ENCODE data around the gene TMEM116. TPM values are rescaled to one million over a fixed set of nuclear protein-coding genes. Genes with fewer than 3 reads are reported as not detected.

Gene TMEM116
- total RNA-seq, 1 experiment from 2014 or later, result 10.2 TPM

DNA sequence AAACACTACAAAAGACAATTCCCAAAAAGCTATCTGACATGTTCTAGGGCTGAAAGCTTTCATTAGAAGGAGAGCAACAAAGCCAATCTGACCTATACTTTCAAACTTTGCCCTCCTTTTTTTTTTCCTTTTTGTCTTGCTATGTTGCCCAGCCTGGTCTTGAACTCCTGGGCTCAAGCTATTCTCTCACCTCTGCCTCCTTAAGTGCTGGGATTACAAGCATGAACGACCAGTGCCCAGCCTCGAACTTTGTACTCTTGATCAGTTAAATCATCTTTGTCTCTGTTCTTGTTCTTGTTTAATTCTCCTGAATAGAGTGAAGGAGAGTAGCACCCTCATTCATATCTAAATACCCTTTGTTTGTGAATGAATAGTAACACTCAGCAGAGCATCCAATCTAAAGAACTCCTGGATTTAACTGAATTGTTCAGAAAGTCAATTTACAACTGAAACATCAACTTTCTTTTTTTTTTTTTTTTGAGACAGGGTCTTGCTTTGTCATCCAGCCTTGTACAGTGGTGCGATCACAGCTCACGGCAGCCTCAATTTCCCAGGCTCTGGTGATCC lies 22.3 kb upstream of the TMEM116 start:
- DNase-seq (ENCODE audit: low read depth, low spot score) (no peak), ATAC-seq (no peak)
- Histone ChIP-seq H3K27me3 (ENCODE audit: control insufficient read depth, insufficient read depth, low read length) (no peaks in the 10 kb centered on the region), H3K36me3 (ENCODE audit: control insufficient read depth, insufficient read depth, low read length) (peaks cover 48% of the 10 kb centered on the region), H3K4me3 (ENCODE audit: low read depth in 2 of 2, low read length in 2 of 2) (no peak overlapping the region), H3K9me3 (ENCODE audit: control insufficient read depth, insufficient read depth, low read depth, low read length) (no peaks in the 10 kb centered on the region), H3K27ac (ENCODE audit: low read length) (no peak overlapping the region), H3K4me1 (ENCODE audit: control insufficient read depth, insufficient read depth, low read length) (no peaks in the 10 kb centered on the region)
- TF ChIP-seq TCF7L2 (IDR thresholded peaks at IDR 0.05; ENCODE audit: low read depth, low read length) (no peak), CTCF (IDR thresholded peaks at IDR 0.05) (no peak), SIN3A (IDR thresholded peaks at IDR 0.05; ENCODE audit: borderline replicate concordance, insufficient read depth, low read depth, low read length) (no peak), POLR2AphosphoS5 (IDR thresholded peaks at IDR 0.05; ENCODE audit: low read depth, low read length) (no peak), REST (IDR thresholded peaks at IDR 0.05; ENCODE audit: insufficient read depth in 1 of 2, low read depth in 2 of 2, low read length in 1 of 2) (no peak)
- CTCF ChIA-PET, result no interaction called here
- in situ Hi-C loops (cut with HindIII; ENCODE audit: low pct_unique_long_range_greater_than_20kb, low sequenced_read_pairs) (no loop called here), intact Hi-C loops (cut with micrococcal nuclease; ENCODE audit: unreplicated experiment) (no loop called here)
- BruUV-seq (replicated peaks), result no TSS peak
- POLR2A ChIA-PET, result interaction anchor here (0.8 kb wide), 1 partner anchor 60 kb away, joined by 7 read pairs; no protein-coding TSS in a partner anchor

GRCh38 chr12:112032292-112032691 lies 19.3 kb upstream of the TMEM116 start:
- no peak for TF ChIP-seq CTCF (IDR thresholded peaks at IDR 0.05)
- TF ChIP-seq POLR2AphosphoS5 (IDR thresholded peaks at IDR 0.05; ENCODE audit: low read depth, low read length), result no peak
- no peak for TF ChIP-seq SIN3A (IDR thresholded peaks at IDR 0.05; ENCODE audit: borderline replicate concordance, insufficient read depth, low read depth, low read length)
- no peak for TF ChIP-seq TCF7L2 (IDR thresholded peaks at IDR 0.05; ENCODE audit: low read depth, low read length)
- no peak for TF ChIP-seq REST (IDR thresholded peaks at IDR 0.05; ENCODE audit: insufficient read depth in 1 of 2, low read depth in 2 of 2, low read length in 1 of 2)
- in situ Hi-C loops (cut with HindIII; ENCODE audit: low pct_unique_long_range_greater_than_20kb, low sequenced_read_pairs), result no loop called here
- no peak overlapping the region for H3K27ac ChIP-seq (ENCODE audit: low read length)
- ATAC-seq (no peak), DNase-seq (ENCODE audit: low read depth, low spot score) (no peak)
- no peaks in the 10 kb centered on the region for H3K9me3 ChIP-seq (ENCODE audit: control insufficient read depth, insufficient read depth, low read depth, low read length)
- no peaks in the 10 kb centered on the region for H3K27me3 ChIP-seq (ENCODE audit: control insufficient read depth, insufficient read depth, low read length)
- POLR2A ChIA-PET, result no interaction called here
- H3K4me3 ChIP-seq (ENCODE audit: low read depth in 2 of 2, low read length in 2 of 2), result no peak overlapping the region
- BruUV-seq (replicated peaks), result no TSS peak
- H3K36me3 ChIP-seq (ENCODE audit: control insufficient read depth, insufficient read depth, low read length), result peaks cover 46% of the 10 kb centered on the region
- intact Hi-C loops (cut with micrococcal nuclease; ENCODE audit: unreplicated experiment), result no loop called here
- CTCF ChIA-PET, result no interaction called here
- no peaks in the 10 kb centered on the region for H3K4me1 ChIP-seq (ENCODE audit: control insufficient read depth, insufficient read depth, low read length)
